Measurements from ENCODE around the gene JAZF1.

DNA sequence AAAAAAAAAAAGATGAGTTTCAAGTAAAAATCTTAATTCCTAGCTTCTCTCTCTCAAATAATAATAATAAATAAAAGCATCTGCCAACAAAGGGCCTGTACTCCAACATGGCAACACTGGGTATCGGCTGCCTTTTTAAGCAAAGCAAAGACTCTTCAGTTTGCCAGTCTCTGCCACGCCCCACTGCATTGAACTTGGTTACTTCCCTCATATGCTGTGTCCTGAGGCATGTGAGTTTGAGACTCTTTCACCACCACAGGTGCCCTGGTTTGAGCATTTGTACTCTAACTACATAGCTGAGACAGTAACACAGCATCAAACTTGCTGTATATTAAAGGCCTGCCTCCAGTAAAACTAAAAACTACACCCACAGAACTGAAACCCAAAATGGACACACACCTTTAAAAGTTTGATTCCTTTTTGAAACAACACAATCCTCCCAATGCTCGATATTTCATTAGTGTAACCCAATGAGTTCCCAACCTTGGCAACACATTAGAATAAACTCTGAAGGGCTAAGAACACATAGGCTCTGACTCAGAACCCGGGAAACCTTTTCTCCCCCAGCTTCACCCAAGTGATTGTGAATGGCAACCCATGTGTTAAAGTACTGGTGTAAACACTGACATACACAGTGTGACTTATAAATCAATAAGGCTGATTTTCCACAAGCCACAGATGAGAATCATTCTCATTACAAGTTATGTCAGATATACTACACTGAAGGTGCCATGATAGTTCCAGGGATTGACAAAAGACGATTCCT is 12.0 kb downstream of the JAZF1 start:
- TF ChIP-seq, protein P1, sequence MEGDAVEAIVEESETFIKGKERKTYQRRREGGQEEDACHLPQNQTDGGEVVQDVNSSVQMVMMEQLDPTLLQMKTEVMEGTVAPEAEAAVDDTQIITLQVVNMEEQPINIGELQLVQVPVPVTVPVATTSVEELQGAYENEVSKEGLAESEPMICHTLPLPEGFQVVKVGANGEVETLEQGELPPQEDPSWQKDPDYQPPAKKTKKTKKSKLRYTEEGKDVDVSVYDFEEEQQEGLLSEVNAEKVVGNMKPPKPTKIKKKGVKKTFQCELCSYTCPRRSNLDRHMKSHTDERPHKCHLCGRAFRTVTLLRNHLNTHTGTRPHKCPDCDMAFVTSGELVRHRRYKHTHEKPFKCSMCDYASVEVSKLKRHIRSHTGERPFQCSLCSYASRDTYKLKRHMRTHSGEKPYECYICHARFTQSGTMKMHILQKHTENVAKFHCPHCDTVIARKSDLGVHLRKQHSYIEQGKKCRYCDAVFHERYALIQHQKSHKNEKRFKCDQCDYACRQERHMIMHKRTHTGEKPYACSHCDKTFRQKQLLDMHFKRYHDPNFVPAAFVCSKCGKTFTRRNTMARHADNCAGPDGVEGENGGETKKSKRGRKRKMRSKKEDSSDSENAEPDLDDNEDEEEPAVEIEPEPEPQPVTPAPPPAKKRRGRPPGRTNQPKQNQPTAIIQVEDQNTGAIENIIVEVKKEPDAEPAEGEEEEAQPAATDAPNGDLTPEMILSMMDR (IDR thresholded peaks at IDR 0.05) = no peak
- TF ChIP-seq POLR2AphosphoS5 (IDR thresholded peaks at IDR 0.05; ENCODE audit: insufficient read depth in 1 of 2, low read depth in 1 of 2) (no peak), POLR2A (IDR thresholded peaks at IDR 0.05) (no peak)
